Mesothelial cell of epicardium (in vitro differentiated cells): ENCODE data around the gene NSUN6. TPM values are rescaled to one million over a fixed set of nuclear protein-coding genes. Genes with fewer than 3 reads are reported as not detected.

Source experiments
- DNase-seq, 2 experiments: peaks; one replicate each; pipeline ENCODE4 v3.0.0; 2021; ENCODE audit warnings: low spot score in 2 of 2; ENCODE audit not compliant: unreplicated experiment in 2 of 2
- H3K27ac Mint-ChIP-seq: 2 replicates; pipeline ENCODE4 v1.8.0; 2021; ENCODE audit warnings: mixed read lengths
- H3K27me3 Mint-ChIP-seq: 2 replicates; pipeline ENCODE4 v1.8.0; 2021; ENCODE audit warnings: low read depth, mixed read lengths
- H3K36me3 Mint-ChIP-seq: 2 replicates; pipeline ENCODE4 v1.8.0; 2021; ENCODE audit warnings: mixed read lengths
- H3K4me1 Mint-ChIP-seq: 2 replicates; pipeline ENCODE4 v1.8.0; 2021; ENCODE audit warnings: mixed read lengths
- H3K4me3 Mint-ChIP-seq: 2 replicates; pipeline ENCODE4 v1.8.0; 2021; ENCODE audit warnings: mild to moderate bottlenecking, moderate library complexity, mixed read lengths
- H3K9me3 Mint-ChIP-seq: 2 replicates; pipeline ENCODE4 v1.8.0; 2021; ENCODE audit warnings: mixed read lengths
- total RNA-seq: library from RNA; stranded (reverse); gene quantifications from 3 replicates; pipeline ENCODE4 v1.2.1, GENCODE V29; 2021
- TF ChIP-seq, protein P1 (sequence below): fragments of 200-600 bp; sonication (generic); IDR thresholded peaks from one replicate; pipeline ENCODE4 v1.5.0; 2021; ENCODE audit warnings: antibody characterized with exemption; ENCODE audit not compliant: unreplicated experiment

The NSUN6 gene
- total RNA-seq, 1 donor from 2014 or later = 22.2 TPM

- no peaks in the 10 kb centered on the region for H3K4me1 Mint-ChIP-seq
- H3K9me3 Mint-ChIP-seq = no peaks in the 10 kb centered on the region
- no peaks in the 10 kb centered on the region for H3K27me3 Mint-ChIP-seq
- H3K36me3 Mint-ChIP-seq = no peaks in the 10 kb centered on the region
- no peak overlapping the region for H3K4me3 Mint-ChIP-seq
- H3K27ac Mint-ChIP-seq = no peak overlapping the region
- DNase-seq = no peak
- TF ChIP-seq, protein P1, sequence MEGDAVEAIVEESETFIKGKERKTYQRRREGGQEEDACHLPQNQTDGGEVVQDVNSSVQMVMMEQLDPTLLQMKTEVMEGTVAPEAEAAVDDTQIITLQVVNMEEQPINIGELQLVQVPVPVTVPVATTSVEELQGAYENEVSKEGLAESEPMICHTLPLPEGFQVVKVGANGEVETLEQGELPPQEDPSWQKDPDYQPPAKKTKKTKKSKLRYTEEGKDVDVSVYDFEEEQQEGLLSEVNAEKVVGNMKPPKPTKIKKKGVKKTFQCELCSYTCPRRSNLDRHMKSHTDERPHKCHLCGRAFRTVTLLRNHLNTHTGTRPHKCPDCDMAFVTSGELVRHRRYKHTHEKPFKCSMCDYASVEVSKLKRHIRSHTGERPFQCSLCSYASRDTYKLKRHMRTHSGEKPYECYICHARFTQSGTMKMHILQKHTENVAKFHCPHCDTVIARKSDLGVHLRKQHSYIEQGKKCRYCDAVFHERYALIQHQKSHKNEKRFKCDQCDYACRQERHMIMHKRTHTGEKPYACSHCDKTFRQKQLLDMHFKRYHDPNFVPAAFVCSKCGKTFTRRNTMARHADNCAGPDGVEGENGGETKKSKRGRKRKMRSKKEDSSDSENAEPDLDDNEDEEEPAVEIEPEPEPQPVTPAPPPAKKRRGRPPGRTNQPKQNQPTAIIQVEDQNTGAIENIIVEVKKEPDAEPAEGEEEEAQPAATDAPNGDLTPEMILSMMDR = no peak
These were observed 94.8 kb downstream of the NSUN6 start for GRCh38 chr10:18556522-18557147.

DNA sequence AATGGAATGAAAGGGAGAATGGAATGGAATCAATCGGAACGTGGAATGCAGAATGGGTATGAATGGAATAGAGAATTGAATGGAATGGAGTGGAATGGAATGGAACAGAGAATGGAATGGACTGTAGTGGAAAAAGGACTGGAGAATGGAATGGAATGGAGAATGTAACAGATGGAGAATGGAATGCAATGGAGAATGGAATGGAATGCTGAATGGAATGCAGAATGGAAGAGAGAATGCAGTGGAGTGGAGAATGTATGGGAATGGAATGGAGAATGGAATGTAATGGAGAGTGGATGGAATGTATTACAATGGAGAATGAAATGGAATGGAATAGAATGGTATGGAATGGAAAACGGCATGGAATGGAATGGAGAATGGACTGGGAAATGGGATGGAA, 96.9 kb downstream of the NSUN6 start:
- no peak overlapping the region for H3K4me3 Mint-ChIP-seq
- H3K9me3 Mint-ChIP-seq = no peaks in the 10 kb centered on the region
- no peaks in the 10 kb centered on the region for H3K27me3 Mint-ChIP-seq
- no peaks in the 10 kb centered on the region for H3K4me1 Mint-ChIP-seq
- DNase-seq = no peak
- peaks cover 6% of the 10 kb centered on the region for H3K36me3 Mint-ChIP-seq
- H3K27ac Mint-ChIP-seq = no peak overlapping the region
- TF ChIP-seq, protein P1 = no peak

DNA sequence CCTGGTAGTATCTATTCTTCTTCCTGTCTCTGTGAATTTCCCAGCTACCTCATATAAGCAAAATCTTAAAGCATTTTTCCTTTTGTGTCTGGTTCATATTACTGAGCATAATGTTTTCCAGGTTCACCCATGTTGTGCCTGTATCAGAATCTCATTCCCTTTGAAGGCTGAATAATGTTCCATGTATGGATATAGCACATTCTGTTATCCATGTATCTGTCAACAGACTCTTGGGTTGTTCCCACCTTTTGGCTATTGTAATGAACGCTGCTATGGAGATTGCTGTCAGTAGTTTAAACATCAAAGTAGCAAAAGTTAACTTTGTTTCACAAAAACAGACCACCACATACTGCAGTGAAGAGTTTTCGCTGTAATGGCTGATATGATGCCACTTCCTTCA, 99.9 kb downstream of the NSUN6 start:
- TF ChIP-seq, protein P1 = no peak
- Mint-ChIP-seq H3K4me3 (no peak overlapping the region), H3K27ac (no peak overlapping the region), H3K27me3 (no peaks in the 10 kb centered on the region), H3K36me3 (peaks cover 6% of the 10 kb centered on the region), H3K4me1 (no peaks in the 10 kb centered on the region), H3K9me3 (no peaks in the 10 kb centered on the region)
- no peak for DNase-seq

GRCh38 chr10:18549105-18549504, 102.3 kb downstream of the NSUN6 start:
- no peaks in the 10 kb centered on the region for H3K9me3 Mint-ChIP-seq
- TF ChIP-seq, protein P1 = no peak

GRCh38 chr10:18545621-18546305, 105.6 kb downstream of the NSUN6 start:
- Mint-ChIP-seq H3K27ac (no peak overlapping the region), H3K4me3 (no peak overlapping the region), H3K36me3 (peaks cover 14% of the 10 kb centered on the region), H3K4me1 (no peaks in the 10 kb centered on the region), H3K9me3 (no peaks in the 10 kb centered on the region), H3K27me3 (no peaks in the 10 kb centered on the region)
- DNase-seq = no peak
- TF ChIP-seq, protein P1 = no peak

More at GRCh38 chr10:18549105-18549504, 102.3 kb downstream of the NSUN6 start:
- DNase-seq = no peak
- no peak overlapping the region for H3K4me3 Mint-ChIP-seq
- H3K36me3 Mint-ChIP-seq = peaks cover 10% of the 10 kb centered on the region
- H3K27ac Mint-ChIP-seq = no peak overlapping the region
- no peaks in the 10 kb centered on the region for H3K27me3 Mint-ChIP-seq
- H3K4me1 Mint-ChIP-seq = no peaks in the 10 kb centered on the region
